ENCODE results near the gene ARHGAP42.
"Not testable (repeated sequence)": the region's sequence is repeated elsewhere in the genome, so short reads cannot be mapped to it uniquely, and the experiment has no call there.

Gene ARHGAP42

GRCh38 chr11:100719809-100720221 is 32.7 kb downstream of the ARHGAP42 start:
- DNase-seq (ENCODE audit: low read depth), result no peak

GRCh38 chr11:100726680-100727079 is 39.6 kb downstream of the ARHGAP42 start:
- no peak for DNase-seq (ENCODE audit: low read depth)

GRCh38 chr11:100727410-100727809 is 40.3 kb downstream of the ARHGAP42 start:
- no peak for DNase-seq (ENCODE audit: low read depth)

GRCh38 chr11:100730266-100730665 is 43.2 kb downstream of the ARHGAP42 start:
- no peak for DNase-seq (ENCODE audit: low read depth)

- DNase-seq (ENCODE audit: low read depth), result no peak
These were observed 44.4 kb downstream of the ARHGAP42 start for GRCh38 chr11:100731471-100731870.

DNA sequence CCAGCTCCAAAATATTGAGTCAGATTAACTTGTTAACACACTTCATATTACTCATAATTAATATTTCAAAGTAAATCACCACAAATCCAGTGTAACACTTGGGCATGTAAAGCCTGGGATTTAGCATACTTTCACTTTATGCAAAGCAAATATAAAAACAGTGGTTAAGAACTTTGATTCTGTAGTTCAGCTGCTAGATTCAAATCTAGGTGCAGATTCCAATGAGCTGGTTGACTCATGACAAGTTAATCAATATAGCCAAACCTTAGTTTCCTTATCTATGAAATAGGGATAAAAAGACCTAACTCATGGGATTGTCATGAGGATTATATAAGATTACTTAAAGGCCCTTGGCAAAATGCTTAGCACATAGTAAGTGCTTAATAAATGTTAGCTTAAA is 45.9 kb downstream of the ARHGAP42 start:
- DNase-seq (ENCODE audit: low read depth), result no peak

DNA sequence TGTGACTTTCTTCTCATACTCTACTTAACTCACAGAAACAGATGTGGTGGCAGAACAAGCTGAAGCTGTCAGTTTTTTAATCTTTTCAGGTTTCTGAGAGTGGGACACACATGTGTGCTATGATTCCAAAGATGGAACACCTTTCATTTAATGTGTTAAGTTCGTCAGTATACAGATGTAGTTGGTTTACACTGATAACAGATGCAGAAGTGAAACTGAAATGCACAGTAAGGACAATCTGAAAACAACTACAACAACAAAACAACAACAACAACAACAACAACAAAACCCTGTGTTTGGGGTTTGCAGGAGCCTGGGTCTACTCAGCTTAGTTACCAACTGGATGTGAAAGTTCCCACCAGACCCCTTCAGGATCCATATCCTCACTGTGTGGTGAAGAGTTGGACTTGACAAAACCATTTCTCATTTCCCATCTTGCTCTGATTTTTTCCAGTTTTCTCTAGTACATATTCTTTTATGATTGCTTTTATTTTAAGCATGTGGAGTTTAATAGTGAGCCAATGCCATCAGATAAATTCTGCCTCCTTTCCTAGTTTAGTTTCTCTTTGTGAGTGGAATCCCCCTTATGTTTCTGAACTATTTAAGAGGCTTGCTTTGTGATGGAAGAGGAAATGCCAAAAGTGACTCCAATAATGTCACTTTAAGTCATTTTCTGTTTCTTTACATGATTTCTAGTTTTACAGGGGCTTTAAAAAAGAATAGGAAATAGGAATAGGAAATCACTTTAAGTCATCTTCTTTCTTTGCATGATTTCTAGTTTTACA is 47.8 kb downstream of the ARHGAP42 start:
- no peak for DNase-seq (ENCODE audit: low read depth)

DNA sequence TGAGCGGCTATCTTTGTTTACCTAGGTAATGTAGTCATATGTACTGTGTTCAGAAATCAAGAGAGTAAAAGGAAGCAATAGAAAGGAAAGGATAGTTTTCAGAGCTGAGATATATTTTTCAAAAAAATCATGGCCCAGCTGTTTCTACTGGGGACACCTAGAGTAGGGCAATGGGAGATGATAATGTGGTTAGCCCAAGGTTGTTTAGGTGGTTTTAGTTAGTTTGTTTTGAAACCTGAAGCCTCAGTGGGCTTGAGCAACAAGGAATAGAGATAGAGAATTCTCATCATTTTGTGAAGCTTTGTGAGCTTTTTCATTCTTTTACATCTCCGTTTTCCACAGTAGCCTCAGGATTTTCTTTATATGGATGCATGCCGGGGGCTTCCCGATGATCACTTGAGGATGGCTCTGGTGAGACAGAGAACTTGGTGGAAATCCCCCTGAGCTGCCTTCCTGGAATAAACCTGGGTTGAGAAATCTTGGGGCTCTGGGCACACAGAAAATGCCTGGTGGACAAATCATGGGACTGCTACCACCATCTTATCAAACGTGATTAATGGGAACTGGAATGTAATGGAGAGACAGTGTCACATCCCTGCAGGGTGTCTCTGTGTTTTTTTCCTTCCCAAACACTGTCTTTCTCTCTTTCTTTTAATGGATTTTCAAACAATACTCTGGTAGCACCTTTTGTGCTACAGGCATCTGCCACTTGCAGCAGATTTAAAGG is 49.0 kb downstream of the ARHGAP42 start:
- no peak for DNase-seq (ENCODE audit: low read depth)

GRCh38 chr11:100738701-100739270 is 51.7 kb downstream of the ARHGAP42 start:
- DNase-seq (ENCODE audit: low read depth), result no peak

DNA sequence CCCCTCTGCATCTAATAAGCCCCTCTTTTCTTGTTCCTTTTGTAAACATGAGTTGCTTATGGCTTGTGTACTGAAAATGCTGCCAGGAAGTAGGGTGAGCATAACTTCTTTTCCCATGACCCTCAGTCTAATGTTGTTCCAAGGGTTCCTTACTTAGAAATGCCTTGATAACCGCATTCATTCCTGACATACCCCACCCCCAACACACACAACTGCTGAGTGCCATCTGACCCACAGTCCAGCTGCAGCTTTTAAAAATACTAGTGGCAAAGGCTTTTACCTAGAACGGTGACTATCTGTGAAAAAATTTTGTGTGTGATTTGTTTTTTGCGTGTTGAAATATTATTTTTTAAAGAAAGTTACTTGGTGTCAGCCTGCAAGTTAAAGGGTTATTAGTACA is 52.6 kb downstream of the ARHGAP42 start:
- no peak for DNase-seq (ENCODE audit: low read depth)

DNA sequence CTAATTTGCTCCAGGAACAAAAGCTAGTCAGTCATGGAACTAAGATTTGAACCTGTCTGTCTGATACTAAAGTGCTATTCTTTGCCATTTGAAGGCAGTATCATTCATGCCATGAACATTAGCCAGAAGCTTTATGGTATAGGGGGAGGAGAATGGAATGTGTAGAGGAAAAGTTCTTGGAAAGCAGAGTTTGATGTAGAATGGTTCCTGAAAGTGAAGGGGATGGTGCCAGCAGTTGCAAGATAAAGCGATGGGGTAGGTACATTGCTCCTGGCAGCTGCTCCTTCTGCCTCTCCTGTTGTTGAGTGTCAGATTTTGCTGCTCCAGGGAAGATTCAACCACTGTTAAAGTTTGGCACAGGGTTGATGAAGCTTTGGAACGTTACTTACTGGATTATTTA is 53.4 kb downstream of the ARHGAP42 start:
- DNase-seq (ENCODE audit: low read depth), result no peak

DNA sequence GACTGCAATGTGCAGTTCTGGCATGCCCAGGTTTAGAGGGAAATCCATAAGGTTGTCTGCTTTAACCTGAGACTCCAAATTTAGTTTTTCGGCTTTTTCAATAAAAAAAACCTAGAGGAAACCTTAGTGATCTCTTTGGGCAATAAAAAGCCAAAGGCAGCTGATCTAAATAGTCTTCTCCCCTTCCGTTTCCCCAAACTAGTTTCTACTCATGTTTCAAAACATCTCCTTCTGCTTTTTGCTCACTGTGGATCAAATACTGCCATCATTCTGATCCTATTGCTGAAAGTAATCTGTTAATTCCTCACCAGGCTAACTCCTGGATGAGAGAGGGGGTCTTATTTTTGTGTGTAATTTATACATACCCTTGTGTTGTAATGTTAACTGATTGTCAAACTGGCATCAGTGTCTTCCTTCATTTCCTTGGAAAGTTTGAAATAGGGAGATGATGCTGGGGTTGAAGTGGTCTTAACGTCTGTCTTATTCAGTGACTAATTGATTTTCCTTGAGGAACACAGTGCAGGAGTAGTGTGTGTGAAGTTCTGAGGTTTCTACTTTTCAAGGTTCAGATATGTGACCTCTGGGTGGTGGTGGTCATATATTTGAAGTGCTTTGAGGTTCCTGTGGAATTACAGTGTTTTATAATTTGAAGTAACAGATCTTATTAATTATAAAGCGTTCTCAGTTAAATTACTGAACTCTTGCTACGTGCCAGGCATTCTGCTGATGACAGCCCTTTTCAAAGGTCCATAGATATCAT is 55.0 kb downstream of the ARHGAP42 start:
- DNase-seq (ENCODE audit: low read depth), result no peak

- DNase-seq (ENCODE audit: low read depth), result no peak
These were observed 59.4 kb downstream of the ARHGAP42 start for GRCh38 chr11:100746448-100746847.

DNA sequence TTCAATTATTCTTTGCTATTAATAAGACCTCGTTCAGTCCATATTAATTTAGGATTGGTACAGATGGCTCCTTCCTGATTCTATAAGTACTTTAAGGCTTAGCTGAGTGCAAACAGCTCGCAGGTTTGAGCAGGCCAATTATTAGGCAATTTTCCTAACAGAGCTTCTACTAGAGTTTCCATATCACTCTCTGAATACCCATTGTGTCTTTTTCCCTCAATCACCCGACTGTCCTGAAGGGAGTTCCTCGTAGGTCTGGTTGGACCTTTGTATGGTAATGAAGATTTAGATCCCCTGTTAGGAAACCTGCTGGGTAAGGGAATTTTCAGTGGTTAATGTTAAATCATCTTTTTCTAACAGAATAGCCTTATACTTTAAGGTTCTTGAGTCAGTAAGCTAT is 61.1 kb downstream of the ARHGAP42 start:
- DNase-seq (ENCODE audit: low read depth), result no peak

- DNase-seq (ENCODE audit: low read depth), result not testable (repeated sequence)
These were observed 62.9 kb downstream of the ARHGAP42 start for GRCh38 chr11:100749887-100750565.

GRCh38 chr11:100750566-100750891 is 63.4 kb downstream of the ARHGAP42 start:
- not testable (repeated sequence) for DNase-seq (ENCODE audit: low read depth)

DNA sequence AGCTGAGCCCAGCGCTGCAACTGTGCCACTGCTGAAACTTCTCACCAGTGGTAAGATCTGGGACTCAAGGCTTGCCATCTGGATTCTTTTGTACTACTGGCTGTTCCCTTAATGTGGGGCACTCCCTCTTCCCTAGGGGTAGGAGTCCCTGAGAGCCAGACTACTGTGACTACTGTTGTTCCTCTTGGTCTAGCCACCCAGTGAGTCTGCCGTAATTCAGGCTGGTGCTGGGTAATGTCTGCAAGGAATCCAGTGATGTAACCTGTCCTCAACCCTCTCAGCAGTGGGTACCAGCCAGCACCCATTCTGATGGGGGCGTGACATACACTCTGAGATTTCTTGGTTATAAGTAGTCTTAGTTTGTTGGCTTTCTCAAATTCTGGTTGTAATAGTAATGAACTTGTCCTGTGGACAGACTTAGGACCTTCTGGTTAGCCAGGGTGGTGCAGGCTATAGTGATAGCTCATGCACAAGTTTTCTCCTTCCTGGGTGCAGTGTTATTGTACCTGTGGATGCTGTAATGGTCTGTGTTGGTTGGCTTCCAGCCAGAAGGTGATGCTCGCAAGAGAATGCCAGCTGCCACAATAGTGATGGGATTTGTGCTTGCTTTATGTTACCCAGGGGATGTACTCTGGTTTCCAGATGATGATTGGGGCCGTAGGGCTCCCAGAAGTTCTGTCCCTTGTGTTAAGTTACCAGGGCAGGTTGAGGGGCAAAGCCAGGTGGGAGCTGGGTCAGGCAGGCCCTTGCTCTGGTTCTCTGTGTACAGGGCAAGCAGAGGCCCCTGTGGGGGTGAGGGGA is 65.5 kb downstream of the ARHGAP42 start:
- no peak for DNase-seq (ENCODE audit: low read depth)

DNA sequence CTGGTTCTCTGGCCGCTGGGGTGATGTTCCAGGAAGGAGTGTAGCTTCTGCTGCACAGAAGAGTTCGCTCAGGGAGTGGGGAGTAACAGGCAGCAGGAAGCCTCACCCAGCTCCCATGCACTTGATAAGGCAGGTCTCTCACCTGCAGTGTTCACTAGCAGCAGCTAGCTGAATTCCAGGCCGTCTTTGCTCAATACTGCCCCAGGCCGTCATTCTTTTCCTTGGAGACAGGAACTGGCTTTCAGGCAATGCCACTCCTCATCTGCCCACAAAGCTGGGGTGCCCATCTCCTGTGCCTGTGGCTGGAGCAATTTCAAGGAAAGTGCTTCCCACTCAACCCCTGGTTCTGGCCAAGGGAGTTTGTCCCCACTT is 66.1 kb downstream of the ARHGAP42 start:
- DNase-seq (ENCODE audit: low read depth), result no peak

GRCh38 chr11:100753571-100753970 is 66.5 kb downstream of the ARHGAP42 start:
- no peak for DNase-seq (ENCODE audit: low read depth)

DNA sequence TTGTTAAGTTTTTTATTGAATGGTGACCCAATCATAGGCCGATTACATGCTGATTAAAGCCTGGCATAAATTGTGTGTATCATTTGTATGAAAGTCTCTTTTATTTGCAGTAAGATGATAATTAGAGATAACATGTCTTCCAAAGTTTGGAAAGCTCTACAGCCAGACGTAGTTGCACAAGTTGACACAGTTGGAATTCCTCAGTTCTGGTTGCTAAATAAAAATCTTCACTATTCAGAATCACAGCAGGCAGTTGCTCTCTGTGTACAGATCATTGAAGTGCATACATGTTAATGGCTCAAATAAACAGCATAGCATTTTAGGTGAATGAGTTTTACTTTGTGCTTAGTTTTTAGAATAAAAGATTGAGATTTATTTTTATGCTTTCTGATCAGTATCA is 69.5 kb downstream of the ARHGAP42 start:
- no peak for DNase-seq (ENCODE audit: low read depth)

DNA sequence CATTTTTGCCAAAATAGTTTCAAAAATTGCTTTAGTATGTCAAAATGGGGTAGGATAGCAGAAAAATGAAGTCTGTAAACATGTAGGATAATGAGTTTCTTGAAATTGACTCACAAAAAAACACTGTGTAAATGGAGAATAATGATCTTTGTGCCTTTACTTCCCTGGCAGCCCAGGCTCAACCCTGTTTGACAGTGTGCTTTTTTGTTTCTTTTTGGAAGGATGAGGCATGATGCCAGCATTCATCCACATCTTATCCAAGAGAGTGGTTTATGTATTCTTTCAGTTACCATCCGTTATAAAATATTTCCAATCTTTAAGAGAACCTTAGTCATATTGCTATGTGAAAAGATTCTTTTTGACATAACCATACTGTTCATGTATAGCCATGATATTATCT is 70.6 kb downstream of the ARHGAP42 start:
- no peak for DNase-seq (ENCODE audit: low read depth)
